HG03439 (cell line): ENCODE results near the gene CFLAR.
"Not testable (repeated sequence)": the region's sequence is repeated elsewhere in the genome, so short reads cannot be mapped to it uniquely, and the experiment has no call there.

Experiments used
- ATAC-seq: cut with Tn5 transposase; IDR thresholded peaks from one replicate; pipeline ENCODE4 v1.9.1; 2021; ENCODE audit warnings: mild to moderate bottlenecking, moderate library complexity; ENCODE audit not compliant: unreplicated experiment

CFLAR gene

DNA sequence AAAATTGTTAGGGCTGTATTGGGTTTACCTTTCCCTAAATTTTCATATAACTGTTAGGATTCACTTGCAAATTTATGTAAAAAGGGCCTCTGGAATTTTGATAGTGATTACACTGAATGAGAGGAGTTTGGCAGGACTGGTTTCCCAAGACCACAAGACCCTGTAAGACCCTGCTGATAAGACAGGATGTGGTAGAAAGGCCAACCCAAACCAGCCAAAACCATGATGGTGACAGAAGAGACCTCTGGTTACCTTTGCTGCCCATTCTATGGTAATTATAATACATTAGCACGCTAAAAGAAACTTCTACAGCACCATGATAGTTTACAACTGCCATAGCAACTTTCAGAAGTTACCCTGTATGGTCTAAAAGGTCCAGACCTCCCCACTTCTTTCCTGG lies 58.7 kb downstream of the CFLAR start:
- no peak for ATAC-seq

DNA sequence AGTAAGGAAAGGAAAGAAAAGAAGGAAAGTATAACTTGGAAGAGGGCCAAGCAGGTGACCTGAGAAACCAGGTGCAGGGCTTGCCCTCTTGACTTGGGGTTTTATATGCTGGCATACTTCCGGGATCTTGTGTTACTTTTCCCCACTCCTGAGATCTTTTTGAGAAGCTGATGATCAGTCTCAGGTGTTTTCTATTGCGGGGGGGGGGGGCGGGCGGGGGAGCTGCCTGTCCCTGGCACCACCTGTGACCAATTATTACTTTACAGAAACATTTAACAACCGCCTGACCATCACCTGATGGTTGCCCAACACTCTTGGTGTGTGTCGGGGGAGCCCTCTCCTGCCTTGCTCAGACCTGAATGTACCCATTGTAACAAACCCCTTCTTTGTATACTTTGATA lies 60.1 kb downstream of the CFLAR start:
- ATAC-seq, result no peak

DNA sequence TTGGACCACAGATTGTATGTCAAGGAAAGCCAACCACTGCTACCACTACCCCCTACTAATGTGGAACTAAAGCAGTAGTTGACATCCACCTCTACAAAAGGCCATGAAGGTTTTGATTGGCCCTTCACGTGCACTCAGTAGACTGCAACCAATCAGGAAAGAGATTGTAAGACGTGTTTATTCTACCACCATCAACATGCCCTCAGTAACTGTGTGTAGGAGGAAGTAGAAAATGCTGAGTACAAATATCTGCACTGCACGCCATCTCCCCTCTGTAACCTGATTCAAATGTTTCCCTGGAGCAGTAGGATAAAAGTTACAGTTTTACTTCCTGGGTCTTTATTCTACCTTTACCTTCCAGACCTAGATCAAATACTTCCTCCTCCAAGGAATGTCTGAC lies 64.0 kb downstream of the CFLAR start:
- ATAC-seq, result no peak

DNA sequence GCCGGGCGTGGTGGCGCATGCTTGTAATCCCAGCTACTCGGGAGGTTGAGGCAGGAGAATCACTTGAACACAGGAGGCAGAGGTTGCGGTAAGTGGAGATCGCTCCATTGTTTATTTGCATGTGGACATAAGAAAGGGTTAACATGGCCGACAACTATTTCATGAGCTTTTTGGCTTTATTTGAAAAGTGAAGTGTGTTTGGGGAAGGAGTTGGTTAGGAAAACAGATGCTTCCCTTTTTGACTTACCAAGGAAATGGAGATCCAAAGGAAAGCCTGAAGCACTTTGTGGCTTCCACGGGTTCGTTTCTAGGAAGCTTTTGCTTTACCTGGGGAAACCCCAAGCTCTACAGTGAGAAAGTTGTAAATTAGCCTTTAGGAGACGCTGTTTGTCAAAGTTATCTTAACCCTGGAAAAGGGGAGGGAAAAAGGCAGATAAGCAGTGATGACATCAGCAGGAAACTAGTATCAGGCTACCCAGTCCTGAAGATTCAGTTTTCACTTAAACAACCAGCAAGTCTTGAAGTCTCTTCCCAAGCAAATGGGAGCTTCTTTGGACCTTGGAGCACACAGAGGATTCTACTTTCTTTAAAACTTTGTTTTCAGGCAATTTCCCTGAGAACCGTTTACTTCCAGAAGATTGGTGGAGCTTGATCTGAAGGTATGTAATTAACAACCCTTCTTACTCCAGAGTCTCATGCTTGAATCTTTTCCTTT lies 66.8 kb downstream of the CFLAR start, which contains the start of gene CASP10:
CASP10 (plus strand) TSS at position 492 of the 715 bp plus-strand sequence. CDS start 2,637 bp downstream, outside the sequence.
- peak; percentile 53 for ATAC-seq

DNA sequence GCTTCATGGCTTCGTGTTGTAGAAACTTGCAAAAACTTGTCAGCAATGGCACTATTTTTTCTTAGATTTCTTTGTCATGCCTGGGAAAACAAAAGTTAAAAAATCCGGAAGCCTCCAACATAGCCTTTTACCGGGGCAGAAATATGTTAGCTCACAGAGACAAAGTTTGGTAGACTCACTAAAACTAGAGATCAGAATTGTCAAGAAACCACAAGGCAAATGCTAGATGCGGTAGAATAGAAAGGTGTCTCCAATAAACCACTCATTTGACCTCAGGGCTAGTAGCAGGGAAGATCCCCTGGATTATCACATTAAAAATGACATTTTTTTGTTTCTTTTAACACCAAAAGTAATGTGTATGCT lies 67.4 kb downstream of the CFLAR start:
- ATAC-seq, result no peak

DNA sequence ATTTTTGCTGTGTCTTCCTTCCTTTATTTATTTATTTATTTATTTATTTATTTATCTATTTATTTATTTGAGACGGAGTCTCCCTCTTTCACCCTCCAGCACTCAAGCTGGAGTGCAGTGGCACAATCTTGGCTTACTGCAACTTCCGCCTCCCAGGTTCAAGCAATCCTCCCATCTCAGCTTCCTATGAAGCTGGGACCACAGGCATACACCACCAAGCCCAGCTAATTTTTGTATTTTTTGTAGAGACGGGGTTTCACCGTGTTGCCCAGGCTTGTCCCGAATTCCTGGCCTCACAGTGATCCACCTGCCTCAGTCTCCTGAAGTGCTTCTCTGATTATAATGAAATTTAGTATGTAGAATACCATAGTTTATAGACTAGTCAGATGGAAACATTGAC lies 67.9 kb downstream of the CFLAR start:
- ATAC-seq, result not testable (repeated sequence)

DNA sequence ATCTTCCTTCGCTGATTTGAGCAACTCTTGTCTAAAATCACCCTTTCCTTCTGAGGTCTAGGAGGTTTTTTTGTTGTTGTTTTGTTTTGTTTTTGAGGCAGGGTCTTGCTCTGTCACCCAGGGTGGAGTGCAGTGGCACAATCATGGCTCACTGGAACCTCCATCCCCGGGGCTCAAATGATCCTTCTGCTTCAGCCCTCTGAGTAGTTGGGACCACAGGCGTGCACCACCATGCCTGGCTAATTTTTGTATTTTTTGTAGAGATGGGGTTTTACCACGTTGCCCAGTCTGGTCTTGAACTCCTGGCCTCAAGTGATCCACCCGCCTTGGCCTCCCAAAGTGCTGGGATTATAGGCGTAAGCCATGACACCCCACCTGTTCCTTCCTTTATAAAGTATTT lies 68.3 kb downstream of the CFLAR start:
- ATAC-seq, result not testable (repeated sequence)

DNA sequence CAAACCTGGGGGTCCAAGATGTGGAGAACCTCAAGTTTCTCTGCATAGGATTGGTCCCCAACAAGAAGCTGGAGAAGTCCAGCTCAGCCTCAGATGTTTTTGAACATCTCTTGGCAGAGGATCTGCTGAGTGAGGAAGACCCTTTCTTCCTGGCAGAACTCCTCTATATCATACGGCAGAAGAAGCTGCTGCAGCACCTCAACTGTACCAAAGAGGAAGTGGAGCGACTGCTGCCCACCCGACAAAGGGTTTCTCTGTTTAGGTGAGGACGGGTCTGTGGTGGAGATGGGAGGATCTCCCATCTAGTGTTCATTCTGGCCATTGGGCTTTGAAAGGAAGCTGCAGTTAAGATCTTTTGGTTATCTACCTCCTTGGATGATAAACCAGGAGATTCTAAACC lies 69.9 kb downstream of the CFLAR start:
- ATAC-seq, result no peak

DNA sequence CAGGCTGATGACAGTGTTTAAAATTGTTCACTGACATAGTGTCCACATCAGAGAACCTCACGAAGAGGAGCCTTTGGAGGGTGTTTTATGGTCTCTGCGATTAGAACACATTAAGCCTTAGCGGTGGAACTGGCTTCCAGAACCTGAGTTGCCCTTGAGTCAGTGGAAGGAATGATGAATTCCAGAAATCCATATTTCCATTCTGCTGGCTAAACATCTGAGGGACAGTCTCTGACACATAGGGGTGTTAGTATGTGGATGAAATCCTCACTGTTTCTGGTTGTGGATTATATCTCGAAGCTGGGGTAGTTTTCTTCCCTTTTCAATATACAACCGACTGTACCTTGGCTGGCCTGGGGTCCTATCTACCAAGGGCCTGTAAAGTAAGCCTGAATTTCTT lies 71.0 kb downstream of the CFLAR start:
- ATAC-seq, result no peak

DNA sequence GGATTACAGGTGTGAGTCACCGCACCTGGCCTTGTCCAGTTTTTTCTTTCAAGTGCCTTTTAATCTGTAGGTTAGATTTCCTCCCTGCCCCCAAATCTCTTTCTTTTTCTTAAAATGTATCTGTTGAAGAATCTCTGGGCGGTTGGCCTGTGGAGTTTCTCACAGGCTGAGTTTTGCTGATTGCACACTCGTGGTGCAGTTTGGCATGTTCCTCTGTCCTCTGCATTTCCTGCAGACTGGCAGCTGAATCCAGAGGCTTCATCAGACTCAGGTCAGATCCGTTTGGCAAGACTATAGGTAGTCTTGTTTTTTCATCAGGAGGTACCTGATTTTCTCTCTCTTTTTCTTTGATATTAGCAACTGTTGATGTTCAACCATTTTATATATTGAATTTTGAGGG lies 72.5 kb downstream of the CFLAR start:
- no peak for ATAC-seq

DNA sequence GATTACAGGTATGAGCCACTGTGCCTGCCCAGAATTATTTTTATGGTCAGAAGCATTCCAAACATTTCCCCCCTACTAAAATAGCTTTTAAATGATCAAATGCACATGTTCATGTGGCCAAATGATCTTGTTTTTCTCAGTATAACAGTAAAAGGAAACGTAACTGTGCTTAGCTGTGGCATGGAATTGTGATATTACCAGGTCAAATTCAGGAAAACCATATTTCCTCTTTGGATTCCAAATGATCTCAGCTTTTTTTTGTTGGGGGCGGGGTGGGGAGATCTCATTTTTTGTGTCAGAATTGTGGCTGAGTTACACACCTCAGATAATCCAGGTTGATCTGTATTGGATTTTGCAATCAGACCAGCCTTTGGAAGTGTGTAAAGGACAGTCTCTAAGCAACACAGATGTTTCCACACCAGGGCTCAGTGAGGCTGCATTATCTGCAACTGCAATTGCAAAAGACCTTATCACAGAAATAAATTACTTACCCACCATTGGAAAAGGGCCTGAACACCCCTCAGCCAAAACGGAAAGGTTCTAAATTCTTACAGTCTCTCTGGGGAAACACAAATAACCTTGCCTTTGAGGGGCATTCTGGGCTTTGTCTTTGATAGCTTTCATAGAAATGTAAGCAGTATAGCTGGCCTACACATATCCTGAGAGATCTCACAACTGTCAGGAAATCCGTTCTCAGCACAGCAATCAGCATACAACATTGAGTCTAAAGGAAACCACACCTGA lies 75.3 kb downstream of the CFLAR start:
- ATAC-seq, result no peak

DNA sequence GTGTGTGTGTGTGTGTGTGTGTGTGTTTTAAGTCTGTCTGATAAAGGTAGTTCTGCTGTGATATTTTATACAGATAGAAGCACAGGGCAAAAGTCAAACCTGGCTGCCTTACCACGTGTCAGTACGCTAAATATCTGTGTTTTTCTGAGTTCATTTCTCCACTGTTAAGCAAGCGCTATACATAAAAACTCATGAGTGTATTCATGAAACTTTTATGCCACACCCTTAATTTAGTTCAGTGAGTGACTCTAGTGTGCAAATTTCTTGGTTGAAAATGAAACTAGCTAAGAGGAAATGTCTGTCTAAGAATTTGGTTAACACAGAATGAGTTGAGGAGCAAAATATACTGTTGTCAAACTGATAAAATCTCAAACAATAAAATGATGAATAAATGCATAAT lies 78.1 kb downstream of the CFLAR start:
- ATAC-seq, result peak; percentile 93

DNA sequence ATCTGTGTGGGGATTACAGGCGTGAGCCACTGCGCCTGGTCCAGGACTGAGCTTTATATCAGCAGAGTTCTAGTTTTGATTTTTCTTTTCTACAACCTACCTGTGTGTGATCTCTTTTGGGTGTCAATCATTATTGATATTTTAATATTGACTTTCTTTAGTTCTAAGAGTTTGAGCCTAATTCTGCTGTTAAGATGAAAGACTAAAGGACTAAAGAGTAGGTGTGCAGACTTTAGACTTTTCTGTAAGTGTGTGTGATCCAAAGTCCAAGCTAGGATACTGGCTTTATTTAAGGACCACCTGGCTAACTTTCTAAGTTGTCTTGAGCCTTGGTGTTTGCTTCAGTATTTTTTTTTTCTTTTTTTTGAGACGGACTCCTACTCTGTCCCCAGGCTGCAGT lies 79.4 kb downstream of the CFLAR start:
- no peak for ATAC-seq

DNA sequence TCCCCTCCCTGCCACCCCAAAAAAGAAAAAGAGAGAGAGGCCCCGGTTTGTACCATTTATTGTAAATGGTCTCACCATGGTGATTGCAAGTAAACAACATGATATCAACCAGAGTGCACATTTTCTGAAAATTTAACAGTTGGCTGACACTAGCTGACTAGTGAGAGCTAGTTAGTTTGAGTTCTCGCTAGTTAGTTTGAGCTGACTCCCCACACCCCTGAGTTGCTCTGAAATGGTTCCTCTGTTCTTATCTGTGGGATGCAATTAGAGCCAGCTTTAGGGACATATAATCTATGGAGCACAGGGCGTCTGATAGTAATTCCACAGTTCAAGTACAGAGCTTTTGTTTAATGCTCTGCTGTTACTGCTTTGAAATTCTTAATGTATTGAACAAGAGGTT lies 80.0 kb downstream of the CFLAR start:
- ATAC-seq, result no peak

DNA sequence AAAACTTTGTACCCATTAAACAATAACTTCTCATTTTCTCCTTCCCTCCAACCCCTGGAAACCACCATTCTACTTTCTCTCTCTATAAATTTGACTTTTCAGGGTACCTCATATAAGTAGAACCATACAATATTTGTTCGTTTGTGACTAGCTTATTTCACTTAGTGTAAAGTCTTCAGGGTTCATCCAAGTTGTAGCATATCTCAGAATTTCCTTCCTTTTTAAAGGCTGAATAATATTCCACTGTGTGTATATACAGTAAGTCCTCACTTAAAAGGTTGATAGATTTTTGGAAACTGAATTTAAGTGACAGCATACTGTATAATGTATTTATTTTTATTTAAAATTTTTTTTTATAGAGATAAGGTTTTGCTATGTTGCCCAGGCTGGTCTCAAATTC lies 80.8 kb downstream of the CFLAR start:
- no peak for ATAC-seq

DNA sequence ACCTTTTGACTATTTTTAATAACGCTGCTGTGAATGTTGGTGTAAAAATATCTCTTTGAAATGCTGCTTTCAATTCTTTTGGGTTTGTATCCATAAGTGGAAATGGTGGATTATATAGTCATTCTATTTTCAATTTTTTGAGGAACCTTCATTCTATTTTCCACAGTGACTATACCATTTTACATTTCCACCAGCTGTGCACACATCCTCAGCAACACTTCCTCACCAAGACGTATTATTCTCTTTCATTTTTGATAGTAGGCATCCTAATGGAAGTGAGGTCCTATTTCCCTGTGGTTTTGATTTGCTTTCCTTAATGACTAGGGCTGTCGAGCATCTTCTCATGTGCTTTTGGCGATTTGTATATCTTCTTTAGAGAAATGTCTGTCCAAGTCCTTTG lies 81.8 kb downstream of the CFLAR start:
- no peak for ATAC-seq

DNA sequence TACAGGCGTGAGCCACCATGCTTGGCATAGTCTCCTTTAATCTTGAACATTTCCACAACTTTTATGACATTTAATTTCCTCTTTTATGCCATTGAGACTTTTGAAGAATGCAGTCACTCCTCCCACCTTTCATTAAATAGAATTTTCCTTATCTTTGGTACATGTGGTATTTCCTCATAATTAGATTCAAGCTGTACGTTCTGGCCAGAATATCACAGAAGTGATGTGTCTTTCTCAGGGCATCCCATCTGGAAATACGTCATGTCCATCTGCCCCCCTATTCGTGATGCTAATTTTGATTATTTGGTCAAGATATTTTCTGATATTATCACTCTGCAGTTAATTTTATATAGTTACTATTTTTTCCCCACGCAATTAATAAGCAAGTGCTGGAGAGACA lies 83.9 kb downstream of the CFLAR start:
- ATAC-seq, result no peak

DNA sequence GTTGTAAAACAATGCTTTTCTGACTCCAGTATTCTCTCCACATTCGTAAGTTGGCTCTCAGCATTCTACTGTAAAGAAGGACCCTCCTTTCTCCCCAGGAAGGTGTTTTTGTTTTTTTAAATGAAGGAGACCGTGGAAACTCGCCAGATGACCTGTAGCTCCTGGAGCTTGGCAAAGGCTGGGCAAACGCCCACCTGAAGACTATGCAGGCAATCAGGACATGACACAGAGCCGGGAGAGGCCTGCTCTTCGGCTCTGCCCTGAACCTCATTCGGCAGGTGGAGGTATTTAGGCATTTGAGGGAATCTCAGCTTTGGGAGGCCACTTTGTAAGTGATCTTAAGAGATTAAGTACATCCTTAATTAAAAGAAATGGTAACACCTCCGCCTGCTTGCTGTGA lies 84.4 kb downstream of the CFLAR start:
- ATAC-seq, result no peak

DNA sequence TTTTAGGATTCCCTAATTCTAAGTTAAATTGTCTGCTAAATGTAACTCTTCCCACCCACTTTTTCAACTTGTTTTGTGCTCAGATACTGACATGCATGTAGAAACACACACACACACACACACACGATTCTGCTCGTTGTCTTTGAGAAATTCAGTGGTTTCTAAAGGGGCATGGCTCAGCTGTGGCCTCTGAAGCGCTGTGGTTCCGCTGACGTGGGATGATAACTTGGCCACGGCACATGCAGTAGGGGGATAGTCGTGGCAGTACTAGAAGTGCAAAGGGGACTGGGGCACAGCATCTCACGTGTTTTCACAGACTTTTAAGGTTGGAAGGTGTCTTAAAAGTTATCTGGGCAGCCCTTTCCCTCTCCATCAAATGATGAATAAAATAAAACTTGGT lies 85.4 kb downstream of the CFLAR start:
- ATAC-seq, result no peak

DNA sequence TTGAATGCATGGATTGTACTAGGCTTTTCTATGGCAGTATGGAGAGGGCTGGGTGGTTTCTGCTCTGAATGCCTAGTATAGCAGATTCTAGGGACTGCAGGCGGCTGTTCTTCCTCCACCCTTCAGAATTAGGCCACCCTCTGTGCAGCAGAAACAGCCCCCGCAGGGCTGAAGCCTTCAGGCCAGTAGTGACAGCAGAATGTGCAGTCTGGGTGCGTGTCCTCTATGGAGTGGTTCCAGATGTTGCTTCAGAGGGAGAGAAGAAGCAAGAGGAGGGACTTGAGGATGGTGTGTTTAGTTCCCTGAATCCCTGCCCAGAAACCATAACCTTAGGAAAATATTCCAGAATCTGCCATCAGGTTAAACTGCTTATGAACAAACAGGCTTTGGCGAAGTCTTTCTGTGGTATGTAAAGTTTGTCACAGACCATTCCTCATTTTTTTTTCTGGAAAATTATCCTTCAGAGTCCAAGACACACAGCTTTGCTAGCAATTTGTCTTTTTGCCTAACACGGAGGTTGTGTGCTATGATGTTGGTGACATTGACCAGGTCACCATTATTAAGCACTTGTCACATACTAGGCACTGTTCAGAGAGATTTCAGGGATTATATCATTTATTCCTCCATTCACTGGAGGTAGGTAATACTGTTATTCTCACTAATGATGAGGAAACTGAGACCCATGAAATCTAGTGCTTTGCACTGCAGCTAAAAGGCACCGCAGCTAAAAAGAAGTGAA lies 88.1 kb downstream of the CFLAR start:
- ATAC-seq, result no peak

DNA sequence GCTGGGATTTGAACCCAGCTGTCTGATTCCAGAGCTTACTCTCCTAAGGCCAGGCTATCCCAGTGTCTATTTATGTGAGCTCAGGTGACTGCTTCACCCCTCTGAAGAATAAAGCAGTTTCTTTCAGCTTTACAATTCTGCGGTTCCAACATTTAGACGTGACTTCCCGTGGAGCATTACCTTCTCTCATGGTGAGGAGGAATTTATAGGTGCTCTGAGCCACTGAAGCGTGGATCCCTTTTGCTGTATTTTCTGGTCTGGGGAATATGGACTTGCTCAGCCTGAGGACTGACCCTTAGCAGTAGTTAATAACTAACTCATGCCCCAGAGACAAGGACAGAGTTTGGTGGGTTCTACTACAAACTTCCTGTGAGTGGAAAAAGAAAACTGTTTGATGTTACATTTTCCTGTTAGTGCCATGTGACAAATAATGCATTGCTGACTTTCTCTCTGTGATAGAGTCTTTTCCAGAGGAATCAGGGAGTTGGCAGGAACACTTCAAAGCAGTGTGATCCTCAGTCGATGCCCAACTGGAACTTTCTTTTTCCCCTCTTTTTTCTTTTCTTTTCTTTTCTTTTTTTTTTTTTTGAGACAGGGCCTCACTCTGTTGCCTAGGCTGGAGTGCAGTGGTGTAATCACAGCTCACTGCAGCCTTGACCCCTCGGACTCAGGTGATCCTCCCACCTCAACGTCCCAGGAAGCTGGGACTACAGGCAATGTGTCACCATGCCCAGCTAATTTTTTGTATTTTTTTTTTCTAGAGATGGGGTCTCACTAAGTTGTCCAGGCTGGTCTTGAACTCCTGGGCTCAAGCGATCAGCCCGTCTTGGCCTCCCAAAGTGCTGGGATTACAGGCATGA lies 88.9 kb downstream of the CFLAR start:
- no peak for ATAC-seq
